Right forelimb (tissue), 1 donor: ENCODE data around the gene INSRR.

ENCODE experiments used
- DNase-seq: peaks from one replicate; pipeline ENCODE4 v3.0.0-alpha.2; 2018

Gene INSRR

DNA sequence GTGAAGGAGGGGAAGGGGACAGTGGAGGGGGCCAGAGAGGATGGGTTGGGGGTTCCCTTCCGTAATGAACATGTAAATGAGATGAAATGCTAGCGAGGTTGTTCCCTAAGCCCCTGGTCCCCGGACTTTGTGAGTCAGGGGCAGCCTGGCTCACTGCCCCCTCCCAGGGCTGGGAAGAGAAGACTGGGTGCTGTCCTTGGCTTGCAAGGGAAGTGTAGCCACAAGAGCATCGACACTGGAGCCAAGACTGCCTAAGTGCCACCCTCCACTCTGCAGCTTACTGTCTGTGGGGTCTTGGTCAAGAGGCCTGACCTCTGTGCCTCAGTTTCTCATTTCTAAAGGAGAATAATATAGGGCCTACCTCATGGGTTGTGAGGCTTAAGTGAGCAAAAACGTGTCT, 35.1 kb upstream of the INSRR start:
- no peak for DNase-seq

DNA sequence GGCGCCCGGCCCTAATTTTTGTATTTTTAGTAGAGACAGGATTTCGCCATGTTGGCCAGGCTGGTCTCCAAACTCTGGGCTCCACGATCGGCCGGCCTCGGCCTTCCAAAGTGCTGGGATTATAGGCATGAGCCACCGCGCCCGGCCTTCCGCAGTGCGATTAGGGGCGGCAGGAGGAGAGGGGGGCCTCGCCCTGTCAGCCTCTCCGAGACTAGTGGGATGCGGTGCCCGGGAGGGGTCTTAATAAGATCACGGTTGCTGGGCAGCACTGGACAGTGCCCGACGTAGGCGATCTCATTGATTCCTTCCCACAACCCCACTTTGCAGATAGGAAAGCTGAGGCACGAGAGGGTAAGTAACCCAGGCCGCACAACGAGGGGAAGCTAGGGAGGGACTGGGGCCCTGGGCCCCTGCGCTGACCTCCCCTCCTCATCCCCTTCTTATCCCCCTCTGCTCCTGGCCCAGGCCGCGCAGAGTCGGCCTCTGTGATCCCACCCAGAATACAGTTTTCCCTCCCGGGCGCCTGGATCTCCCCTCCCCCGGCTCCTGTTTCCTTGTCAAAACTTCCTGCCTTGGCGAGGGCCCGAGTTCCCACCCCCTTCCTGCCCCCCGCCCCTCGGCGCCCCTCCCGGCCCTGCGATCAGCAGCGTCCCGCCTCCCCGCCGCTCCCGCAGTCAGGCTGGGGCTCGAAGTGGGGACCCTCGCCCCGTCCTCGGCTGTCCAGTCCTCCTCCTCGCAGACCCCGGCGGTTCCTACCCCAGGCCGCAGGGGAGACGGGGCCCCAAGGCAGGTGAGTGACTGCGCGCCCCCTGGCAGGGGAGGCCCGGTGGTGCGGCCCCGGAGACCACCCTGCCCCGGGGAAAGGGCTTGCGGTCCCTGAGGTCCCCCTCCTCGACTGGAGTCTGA, 34.4 kb upstream of the INSRR start, which contains the start of gene PEAR1:
Gene PEAR1, plus strand, starts transcription at position 671 of the 906 bp plus-strand sequence. CDS start 10,209 bp downstream, outside the sequence.
- peak; percentile 85 for DNase-seq

DNA sequence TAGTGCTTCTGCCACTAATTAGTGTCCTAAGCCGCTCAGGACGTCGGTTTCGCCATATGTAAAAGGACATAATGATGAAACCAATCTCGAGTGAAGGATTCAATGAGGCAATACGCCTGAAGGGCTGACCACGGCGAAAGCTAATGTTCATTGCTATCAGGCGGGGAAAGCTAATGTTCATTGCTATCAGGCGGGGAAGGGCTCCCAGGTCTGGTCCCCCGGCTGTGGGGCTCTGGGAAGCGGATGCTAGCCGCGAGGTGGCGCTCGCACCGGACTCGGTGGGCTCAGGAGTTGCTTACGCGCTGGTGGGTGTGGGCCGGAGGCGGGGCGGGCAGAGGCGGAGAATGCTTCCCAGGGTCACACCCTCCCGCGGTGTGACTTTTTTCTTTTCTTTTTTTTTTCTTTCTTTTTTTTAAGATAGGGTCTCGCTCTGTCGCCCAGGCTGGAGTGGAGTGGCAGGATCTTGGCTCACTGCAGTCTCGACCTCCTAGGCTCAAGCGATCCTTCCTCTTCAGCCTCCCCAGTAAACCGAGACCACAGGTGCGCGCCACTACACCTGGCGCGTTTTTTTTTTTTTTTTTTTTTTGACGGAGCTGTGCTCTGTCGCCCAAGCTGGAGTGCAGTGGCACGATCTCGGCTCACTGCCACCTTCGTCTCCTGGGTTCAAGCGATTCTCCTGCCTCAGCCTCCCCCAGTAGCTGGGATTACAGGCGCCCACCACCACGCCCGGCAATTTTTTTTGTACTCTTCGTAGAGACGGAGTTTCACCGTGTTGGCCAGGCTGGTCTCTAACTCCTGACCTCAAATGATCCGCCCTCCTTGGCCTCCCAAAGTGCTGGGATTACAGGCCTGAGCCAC, 33.5 kb upstream of the INSRR start:
- peak; percentile 93 for DNase-seq

DNA sequence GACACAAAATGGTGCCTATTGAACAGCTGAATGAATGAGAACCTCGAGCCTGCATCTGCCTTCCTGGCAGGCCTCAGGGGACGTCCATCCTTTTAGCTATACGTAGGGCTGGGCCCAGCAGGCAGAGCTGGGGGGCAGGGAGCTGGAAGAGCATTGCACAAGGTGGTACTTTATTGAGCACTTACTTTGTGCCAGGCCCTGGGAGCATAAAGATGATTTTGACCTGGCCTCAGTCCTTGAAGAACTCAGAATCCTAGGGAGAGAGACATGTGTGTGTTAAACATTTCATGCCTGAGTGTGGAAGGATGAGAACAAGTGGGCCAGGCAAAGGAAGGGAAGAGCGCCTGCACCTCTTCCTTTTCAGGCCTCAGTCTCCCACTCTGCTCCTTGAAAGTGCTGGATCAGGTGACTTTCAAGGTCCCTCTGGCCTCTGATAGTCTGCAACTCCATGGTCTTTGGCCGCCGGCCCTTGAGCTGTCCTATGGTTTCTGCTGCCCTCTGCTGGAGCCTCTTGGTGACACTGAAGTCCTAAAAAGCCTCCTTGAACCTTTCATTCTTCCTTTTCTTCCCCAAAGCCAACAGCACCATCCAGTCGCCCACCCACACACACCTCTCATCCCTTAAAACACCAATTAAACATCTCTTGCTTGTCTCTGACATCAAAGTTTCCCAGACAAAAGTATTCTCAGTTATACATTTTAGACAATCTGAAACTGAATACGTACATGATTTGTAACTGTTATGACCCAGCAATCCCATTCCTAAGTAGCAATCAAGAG, 31.1 kb upstream of the INSRR start:
- peak; percentile 87 for DNase-seq

DNA sequence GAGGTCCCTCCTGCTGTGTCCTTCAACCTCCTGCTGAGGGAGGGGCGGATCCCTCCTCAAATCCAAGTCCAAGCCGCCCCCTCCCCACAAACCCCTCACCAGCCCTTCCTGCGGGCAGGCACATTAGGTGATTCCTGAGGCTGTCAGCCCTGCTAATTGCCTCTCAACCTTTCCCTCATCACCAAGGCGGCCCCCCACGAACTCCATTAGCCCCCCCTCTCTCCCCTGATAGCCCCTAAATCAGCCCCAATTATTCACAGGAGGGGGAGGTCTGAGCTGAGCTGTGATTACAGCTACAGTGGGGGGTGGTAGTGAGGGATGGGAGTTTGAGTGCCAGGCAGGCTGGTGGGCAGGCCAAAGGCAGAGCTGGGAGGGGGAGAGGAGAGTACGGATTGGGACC, 28.8 kb upstream of the INSRR start:
- no peak for DNase-seq

DNA sequence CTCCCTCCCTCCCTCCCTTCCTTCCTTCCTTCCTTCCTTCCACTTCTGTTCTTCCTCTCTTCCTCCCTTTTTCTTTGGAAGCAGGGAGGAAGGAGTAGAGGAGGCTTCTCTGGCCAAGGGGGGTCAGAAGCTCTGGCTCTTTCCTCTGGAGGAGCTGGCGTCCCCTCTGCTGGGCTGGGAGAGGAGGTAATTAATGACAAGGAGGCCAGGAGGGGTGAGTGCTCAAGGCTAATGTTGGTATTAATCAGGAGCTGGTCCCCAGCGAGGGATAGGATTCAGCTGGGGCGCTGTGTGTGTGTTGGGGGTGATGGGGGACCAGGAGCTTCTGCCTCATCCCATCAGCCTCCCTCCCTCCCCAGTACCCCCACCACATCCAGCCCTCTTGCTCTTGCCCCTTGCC, 28.4 kb upstream of the INSRR start:
- DNase-seq, result no peak

DNA sequence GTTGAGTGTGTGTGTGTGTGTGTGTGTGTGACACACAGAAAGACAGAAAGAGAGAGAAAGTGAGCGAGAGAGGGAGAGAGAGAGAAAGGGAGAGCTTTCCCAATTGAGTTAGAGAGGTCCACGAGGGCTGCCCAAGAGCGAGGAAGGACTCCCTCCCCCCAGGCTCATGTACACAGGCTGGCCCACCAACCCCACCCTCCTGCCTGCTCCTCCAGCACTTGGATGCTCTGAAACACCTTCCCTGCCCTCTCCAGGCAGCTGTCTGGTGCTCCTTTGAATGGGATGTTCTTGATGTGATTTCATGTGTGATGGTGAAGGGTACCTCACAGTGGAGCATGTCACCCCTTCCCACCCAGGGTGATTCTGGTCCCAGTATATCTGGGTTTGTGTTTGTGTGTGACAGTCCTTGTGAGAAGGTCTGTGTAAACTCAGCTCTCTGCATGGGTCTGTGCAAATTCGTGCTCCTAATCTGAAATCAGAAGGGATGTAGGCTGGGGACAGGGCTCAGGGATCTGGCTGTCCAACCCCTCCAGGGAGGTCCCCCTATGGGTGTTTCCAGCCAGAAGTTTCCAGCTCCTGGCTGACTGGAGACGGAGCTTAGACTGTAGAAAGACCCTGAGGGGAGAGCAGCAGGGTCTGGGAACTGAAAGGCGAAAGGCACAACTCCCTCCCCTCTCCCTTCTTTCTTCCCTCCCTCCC, 27.8 kb upstream of the INSRR start:
- DNase-seq, result no peak

DNA sequence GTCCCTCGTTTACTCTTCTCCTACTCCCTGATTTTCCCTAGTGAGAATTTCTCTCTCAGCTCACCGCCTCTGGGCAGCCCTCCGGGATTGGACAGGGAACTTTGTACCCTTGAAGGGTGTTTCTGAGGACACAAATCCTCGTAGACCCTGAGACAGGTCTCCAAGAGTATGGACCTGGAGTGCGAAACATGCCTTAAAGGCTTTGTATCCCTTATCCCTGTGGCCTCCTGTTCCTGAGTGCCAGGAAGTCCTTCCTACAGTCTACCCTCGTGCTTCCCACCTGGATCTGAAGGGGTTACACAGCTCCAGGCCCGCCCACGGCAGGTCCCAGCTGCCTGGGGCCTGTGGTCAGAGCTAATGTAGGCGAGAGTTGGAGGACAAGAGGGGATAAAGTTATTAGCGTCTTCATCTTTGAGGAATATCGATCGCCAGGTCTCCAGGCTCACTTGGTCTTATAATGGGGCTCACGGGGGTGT, 27.0 kb upstream of the INSRR start:
- DNase-seq, result no peak

DNA sequence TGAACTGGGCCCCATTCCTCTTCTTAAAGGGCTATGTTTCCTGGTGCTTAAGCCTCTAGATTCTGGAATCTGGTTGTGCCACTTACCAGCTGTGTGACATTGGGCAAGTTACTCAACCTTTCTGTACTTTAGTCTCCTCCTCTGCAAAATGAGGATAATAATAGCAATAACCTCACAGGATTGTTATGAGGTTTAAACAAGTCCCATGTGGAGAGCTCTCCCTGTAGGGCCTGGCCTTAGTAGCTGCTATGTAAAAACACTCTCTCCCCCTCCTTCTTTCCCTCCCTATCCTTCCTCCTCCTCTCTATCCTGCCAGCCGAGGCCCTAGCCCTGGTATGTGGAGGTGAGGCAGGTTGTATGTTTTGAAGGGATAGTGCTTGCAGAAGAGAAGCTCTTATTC, 26.4 kb upstream of the INSRR start:
- DNase-seq, result no peak

DNA sequence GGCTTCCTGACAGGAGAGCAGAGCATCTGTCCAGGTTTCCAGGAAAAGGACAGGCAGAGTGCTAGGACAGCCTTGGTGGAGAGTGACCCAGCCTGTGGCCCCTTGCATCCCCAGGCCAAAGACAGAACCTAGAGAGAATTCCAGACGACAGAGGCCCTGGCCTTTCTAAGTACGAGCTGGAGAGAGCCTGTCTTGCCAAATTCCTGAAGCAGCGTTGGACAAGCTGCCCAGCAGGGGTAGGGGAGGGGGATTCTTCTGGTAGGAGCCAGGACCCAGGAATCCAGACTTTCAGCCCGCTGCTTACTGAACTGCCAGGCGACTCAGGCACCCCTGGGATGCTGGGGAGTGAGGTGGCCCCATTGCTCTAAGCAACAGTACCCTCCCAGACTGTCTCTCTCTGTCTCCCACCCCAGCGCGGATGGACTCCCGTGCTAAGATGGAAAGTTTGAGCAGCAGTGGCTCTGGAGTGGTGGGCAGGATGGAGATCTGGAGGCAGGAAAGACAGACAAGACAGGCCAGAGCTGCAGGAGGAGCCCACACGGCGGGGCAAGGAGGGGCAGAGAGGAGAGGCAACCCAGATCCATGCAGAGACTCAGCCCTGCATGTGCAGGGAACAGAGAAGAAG, 25.8 kb upstream of the INSRR start:
- no peak for DNase-seq

DNA sequence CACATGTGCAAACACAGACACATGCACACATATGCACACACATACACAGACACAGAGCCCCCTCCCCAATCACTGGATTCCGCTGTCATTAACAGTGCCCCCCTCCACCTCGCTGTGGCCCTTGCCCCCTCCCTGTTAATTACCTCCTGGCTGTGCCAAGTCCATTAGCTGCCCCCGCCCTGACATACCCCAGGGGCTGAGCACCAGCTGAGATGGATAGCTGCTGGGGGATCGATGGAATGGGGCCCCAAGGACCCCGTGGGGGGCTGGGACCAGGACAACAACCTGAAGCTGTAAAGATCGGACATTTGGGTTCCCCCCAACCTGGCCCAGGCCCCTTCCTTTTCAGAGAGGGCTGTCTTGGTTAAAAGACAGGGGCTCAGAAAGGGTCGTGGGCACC, 25.0 kb upstream of the INSRR start:
- no peak for DNase-seq

DNA sequence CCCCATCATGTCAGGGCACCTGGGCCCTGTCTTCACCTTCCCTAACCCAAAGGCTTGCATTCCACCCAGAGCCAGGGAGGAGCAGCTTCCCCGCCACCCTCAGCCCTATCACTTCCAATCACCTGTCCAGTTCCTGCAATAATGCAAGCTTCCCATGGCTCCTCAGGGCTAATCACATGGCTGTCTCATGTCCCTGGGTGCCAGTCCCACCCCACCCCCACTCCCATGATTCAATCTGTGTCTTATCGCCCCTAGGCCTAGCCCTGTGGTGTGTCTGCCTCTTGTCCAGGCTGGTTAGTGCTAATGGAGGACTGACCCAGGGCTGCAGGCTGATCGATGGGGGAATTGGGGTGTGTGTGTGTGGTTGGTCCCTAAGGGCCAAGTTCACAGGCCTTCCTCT, 23.6 kb upstream of the INSRR start:
- DNase-seq, result no peak

DNA sequence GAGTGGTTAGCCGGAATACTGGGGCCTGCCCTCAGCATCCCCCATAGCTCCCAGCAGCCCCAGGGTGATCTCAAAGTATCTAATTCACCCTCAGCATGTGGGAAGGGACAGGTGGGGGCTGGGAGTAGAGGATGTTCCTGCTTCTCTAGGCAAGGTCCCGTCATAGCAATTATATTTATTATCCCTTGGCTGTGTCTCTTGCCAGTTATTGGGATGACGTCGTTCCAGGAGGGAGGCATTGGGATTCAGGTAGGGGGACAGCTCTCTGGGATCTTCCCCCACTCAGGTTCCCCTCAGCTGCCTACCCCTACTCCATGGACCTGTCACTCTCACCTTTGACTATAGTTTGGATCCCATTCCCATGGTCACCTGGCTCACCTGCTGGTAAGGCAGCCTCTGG, 22.7 kb upstream of the INSRR start:
- no peak for DNase-seq

DNA sequence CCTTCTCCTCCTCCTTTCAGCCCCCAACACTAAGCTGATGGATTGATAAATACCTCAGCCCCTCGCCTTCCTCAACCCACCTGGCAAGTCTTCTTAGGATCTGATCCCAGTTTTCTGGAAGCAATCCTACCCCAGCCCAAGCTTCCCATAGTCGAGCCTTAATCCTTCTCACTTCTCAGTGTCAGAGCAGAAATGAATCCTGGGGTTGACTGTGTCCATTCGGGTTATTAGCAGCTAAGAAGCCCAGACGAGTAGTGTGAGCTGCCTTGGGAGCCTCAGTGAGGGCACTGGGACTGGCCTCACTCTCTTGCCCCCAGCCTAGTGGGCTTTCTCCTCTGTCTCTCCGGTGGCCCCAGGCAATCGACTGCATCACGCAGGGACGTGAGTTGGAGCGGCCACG, 22.2 kb upstream of the INSRR start:
- no peak for DNase-seq

DNA sequence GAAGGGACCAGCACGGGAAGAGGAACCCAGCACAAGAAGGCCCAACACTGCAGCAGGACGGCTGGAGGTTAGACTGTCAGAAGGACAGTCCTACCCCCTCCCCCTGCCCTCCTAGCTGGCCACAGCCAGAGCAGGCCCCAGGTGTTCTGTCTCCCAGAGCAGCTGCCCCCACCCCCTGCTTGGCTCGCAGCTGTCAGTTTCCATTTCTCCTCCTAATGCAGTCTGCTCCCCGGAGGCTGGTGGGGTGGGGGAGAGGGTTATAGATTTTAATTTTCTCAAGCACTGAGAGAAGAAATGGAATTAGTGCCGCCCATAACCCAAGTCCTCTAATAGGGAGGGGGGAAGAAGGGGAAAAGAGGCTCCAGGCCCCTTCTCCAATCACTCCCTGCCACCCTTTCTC, 21.6 kb upstream of the INSRR start:
- no peak for DNase-seq

DNA sequence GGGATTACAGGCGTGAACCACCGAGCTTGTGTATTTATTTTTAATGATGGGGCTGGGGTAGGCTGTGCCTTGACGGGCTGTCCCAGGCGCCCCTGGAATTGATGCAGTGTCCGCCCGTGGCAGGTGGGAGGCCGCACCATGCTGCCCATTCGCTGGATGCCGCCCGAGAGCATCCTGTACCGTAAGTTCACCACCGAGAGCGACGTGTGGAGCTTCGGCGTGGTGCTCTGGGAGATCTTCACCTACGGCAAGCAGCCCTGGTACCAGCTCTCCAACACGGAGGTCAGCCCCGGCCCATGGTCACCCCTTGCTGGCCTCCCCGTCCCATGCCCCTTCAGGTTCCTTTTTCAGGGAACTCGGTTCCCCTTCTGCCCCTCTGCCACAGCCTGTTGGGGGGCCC, 21.0 kb upstream of the INSRR start:
- no peak for DNase-seq

DNA sequence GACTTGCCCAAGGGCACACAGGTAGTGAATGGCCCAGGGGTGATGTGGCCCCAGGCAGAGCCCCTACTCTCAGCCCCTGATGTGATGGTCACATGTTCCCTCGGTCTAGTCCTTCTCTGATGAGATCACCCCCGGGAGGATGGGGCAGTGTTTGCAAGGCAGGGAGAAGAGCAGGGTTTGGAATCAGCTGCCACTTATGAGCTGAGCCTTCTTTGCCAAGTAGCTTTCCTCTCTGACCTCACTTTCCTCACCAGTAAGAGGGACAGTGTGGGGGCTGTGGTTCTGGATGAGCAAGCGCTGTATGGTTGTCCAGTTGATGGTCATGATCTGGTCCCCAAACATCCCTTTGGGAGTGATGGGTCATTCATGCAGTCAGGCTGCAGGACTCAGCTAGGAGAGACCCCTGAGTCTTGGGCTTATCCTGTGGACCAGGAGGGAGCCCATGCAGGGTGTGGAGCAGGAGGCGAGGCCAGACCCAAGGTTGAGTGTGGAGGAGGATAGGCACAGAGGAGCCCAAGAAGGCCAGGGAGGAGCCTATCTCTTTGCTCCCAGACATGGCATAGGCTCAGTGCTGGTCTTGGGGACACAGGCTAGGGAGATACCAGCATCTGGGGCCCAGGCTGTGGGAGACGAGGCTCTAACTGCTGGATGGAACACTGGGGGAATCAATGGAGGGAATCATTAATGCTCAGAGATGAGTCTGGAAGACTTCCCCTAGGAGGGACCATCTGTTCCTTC, 18.7 kb upstream of the INSRR start:
- no peak for DNase-seq

DNA sequence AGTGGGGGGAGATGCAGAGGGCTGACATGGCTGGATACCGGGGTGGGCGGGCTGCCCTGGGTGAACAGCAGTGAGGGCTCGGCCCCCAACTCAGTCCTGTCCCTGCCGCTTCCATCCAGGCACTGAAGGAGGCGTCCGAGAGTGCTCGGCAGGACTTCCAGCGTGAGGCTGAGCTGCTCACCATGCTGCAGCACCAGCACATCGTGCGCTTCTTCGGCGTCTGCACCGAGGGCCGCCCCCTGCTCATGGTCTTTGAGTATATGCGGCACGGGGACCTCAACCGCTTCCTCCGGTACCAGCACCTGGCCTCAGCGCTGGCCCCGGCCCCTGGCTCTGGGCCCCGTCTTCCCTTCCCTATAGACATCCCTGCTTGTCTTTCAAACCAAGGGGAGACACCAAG, 17.4 kb upstream of the INSRR start:
- no peak for DNase-seq

DNA sequence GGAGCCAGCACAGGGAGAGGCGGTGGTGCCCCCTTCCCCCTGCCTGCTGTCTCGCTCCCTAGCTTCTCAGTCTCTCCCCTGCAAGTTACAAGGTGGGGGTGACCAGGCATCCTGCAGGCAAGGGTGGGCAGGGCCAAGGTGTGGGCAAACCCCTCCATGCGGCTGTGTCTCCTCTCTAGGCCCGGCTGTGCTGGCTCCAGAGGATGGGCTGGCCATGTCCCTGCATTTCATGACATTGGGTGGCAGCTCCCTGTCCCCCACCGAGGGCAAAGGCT, 16.4 kb upstream of the INSRR start:
- no peak for DNase-seq

DNA sequence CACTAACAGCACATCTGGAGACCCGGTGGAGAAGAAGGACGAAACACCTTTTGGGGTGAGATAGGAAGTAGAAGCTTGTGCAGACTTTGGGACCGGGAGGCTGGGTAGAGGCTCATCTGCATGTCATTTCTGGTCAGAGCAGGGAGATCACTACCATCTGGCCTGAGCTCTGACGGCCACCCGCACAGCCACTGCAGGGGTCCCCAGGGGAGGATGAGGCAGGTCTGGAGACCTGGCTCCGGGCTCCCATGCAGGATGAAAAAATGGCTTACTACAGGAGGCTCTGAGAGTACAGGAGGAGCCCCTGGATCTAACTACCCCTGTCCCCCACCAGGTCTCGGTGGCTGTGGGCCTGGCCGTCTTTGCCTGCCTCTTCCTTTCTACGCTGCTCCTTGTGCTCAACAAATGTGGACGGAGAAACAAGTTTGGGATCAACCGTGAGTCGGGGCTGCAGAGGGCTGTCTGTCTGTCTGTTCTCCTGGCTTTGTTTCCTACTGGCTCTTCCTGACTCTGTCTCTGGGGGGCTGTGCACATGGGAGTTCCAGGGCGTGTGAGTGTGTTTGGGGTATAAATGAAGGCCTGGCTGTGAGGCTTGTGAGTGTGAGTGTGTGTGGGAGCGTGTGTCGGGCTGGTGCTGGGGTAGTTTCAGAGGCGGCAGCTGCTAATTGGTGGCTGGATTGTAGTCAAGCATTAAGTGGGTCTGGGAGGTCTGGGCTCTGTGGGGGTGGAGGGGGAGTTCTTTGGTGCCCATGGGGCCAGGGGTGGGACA, 15.8 kb upstream of the INSRR start:
- DNase-seq, result no peak

DNA sequence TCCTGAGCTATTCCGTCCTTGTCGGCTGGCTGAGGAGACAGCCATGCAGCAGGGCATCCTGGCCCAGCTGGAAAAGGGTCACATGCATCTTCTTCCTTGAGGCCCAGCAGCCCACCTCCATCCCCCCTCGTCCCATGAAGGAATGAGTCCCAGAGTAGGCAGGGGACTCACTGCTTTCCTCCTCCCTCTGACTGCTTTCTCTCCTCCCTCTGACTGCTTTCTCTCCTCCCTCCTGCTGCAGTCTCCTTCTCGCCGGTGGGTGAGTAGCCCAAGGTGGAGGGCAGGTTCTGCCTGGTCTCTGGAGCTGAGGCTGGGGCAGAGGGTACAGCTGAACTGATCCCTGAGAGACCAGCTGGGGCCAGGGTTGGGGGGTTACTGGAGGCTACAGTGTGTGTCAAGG, 15.2 kb upstream of the INSRR start:
- DNase-seq, result no peak
